CD4-positive, alpha-beta T cell (primary cell): ENCODE data around the gene SIM2. TPM values are rescaled to one million over a fixed set of nuclear protein-coding genes. Genes with fewer than 3 reads are reported as not detected.

Experiments used
- ATAC-seq: fragments of 200-7000 bp; cut with Tn5 transposase; one replicate; pipeline ENCODE4 v1.10.0; 2022; ENCODE audit warnings: mild to moderate bottlenecking; ENCODE audit not compliant: poor library complexity
- CTCF ChIA-PET: fragments of 350-600 bp; sonication (Branson Sonifier 250); formaldehyde crosslinking; loops from one replicate; lab custom pipeline; 2021; ENCODE audit warnings: antibody characterized with exemption, inconsistent platforms; lab: Charles Lee
- POLR2A ChIA-PET: fragments of 350-600 bp; sonication (Branson Sonifier 250); formaldehyde crosslinking; loops from one replicate; lab custom pipeline; 2021; ENCODE audit warnings: antibody characterized with exemption, inconsistent platforms; lab: Charles Lee
- DNase-seq, 14 experiments: peaks; one replicate each; pipeline ENCODE4 v3.0.0-alpha.2; 2013 to 2020; ENCODE audit warnings: mixed read lengths in 2 of 14
- H3K27ac ChIP-seq, 2 donors: one replicate each; pipeline versions ENCODE4 v1.5.1 to v1.7.0; 2013; ENCODE audit warnings: low read length in 2 of 2, low read depth in 1 of 2, mild to moderate bottlenecking in 1 of 2
- H3K27me3 ChIP-seq, 2 experiments: 1 replicate in 1 of 2; 2 replicates in 1 of 2; pipeline versions ENCODE4 v1.6.1 to v1.7.0; 2013; ENCODE audit warnings: low read length in 2 of 2, control low read depth in 1 of 2, mild to moderate bottlenecking in 1 of 2, moderate library complexity in 1 of 2; ENCODE audit not compliant: insufficient read depth in 2 of 2, control insufficient read depth in 1 of 2
- H3K36me3 ChIP-seq: one replicate; pipeline ENCODE4 v1.6.1; 2013; ENCODE audit warnings: low read length, control low read depth; ENCODE audit not compliant: insufficient read depth
- H3K4me1 ChIP-seq: one replicate; pipeline ENCODE4 v1.6.1; 2013; ENCODE audit warnings: low read length, control low read depth; ENCODE audit not compliant: insufficient read depth
- H3K4me3 ChIP-seq: one replicate; pipeline ENCODE4 v1.5.1; 2013; ENCODE audit warnings: mild to moderate bottlenecking, low read length, moderate library complexity
- H3K9me3 ChIP-seq, 2 experiments: 1 replicate in 1 of 2; 2 replicates in 1 of 2; pipeline versions ENCODE4 v1.6.1 to v1.7.0; 2013; ENCODE audit warnings: low read length in 2 of 2, mild to moderate bottlenecking in 2 of 2, control low read depth in 1 of 2, moderate library complexity in 1 of 2; ENCODE audit not compliant: control insufficient read depth in 1 of 2, insufficient read depth in 1 of 2
- H3K27ac Mint-ChIP-seq: one replicate; pipeline ENCODE4 v1.8.0; 2020; ENCODE audit warnings: mixed read lengths
- H3K27me3 Mint-ChIP-seq: one replicate; pipeline ENCODE4 v1.8.0; 2021; ENCODE audit warnings: mixed read lengths
- H3K36me3 Mint-ChIP-seq: one replicate; pipeline ENCODE4 v1.8.0; 2021; ENCODE audit warnings: low read depth, mixed read lengths
- H3K4me1 Mint-ChIP-seq: one replicate; pipeline ENCODE4 v1.8.0; 2021; ENCODE audit warnings: low read depth, mixed read lengths
- H3K4me3 Mint-ChIP-seq: one replicate; pipeline ENCODE4 v1.8.0; 2020; ENCODE audit warnings: mild to moderate bottlenecking, mixed read lengths
- H3K9me3 Mint-ChIP-seq: one replicate; pipeline ENCODE4 v1.8.0; 2020; ENCODE audit warnings: mixed read lengths
- intact Hi-C, 2 experiments: fragments of 100-400 bp; cut with DNase I in 1 of 2; cut with micrococcal nuclease in 1 of 2; formaldehyde crosslinking; loops; one replicate each; pipeline versions ENCODE4 v1.15.1 to v1.9.0; 2023 to 2025; cut with DNase I, micrococcal nuclease
- total RNA-seq, 174 experiments: library from RNA in 2 of 174; stranded (reverse) in 2 of 174; gene quantifications; one replicate each; pipeline ENCODE4 v1.2.3 and lab custom pipeline; 2021 to 2026
- TF ChIP-seq, protein P1 (sequence below): fragments of 200-600 bp; IDR thresholded peaks from one replicate; pipeline ENCODE4 v1.8.0; 2022; ENCODE audit warnings: antibody characterized with exemption, mild to moderate bottlenecking

The SIM2 gene
- total RNA-seq, 2 experiments from 2014 or later, result not detected

DNA sequence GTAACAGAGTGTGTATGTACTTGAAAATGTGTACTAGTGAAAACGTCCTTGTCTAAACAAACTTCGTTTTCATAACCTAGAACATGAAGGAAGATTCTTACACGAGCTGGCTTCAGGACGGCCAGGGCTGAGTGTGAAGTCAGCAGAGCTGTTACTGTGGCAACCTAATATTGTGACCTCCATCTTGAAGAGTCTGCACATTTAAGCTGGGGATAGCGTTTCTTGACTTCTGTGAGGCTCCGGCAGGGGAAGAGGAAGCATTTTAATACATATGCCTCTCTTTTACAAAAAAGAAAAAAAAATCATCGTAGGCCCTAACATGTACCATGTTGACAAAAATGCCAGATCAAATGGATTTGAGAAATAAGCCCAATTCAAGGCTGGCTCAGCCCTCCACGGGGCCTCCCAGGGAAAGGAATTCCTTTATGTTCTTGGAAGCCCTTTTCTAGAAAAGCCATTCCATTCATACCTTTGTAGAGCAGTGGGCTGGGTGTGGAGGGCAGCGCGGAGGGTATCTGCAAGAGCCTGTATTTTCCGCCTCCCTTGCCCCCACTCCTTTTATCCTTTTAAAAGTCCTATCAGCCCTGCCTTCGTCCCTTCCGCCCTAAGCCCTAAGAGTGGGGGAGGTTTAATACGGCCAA is 51.1 kb downstream of the SIM2 start:
- ChIA-PET CTCF (no interaction called here), POLR2A (no interaction called here)
- Histone ChIP-seq H3K4me3 (no peak overlapping the region), H3K9me3 (peaks cover 0 to under 1% of the 10 kb centered on the region in 2 experiments), H3K36me3 (no peaks in the 10 kb centered on the region), H3K4me1 (peaks cover 5% of the 10 kb centered on the region), H3K27ac (no peak overlapping the region), H3K27me3 (peaks cover 15 to 29% of the 10 kb centered on the region in 2 experiments)
- H3K36me3 Mint-ChIP-seq, result peaks cover 35% of the 10 kb centered on the region
- intact Hi-C loops, result no loop called here
- no peaks in the 10 kb centered on the region for H3K9me3 Mint-ChIP-seq
- peaks cover 16% of the 10 kb centered on the region for H3K4me1 Mint-ChIP-seq
- ATAC-seq (no peak), DNase-seq (no peak)
- H3K27ac Mint-ChIP-seq, result no peak overlapping the region
- H3K27me3 Mint-ChIP-seq, result peaks cover 51% of the 10 kb centered on the region
- TF ChIP-seq, protein P1, sequence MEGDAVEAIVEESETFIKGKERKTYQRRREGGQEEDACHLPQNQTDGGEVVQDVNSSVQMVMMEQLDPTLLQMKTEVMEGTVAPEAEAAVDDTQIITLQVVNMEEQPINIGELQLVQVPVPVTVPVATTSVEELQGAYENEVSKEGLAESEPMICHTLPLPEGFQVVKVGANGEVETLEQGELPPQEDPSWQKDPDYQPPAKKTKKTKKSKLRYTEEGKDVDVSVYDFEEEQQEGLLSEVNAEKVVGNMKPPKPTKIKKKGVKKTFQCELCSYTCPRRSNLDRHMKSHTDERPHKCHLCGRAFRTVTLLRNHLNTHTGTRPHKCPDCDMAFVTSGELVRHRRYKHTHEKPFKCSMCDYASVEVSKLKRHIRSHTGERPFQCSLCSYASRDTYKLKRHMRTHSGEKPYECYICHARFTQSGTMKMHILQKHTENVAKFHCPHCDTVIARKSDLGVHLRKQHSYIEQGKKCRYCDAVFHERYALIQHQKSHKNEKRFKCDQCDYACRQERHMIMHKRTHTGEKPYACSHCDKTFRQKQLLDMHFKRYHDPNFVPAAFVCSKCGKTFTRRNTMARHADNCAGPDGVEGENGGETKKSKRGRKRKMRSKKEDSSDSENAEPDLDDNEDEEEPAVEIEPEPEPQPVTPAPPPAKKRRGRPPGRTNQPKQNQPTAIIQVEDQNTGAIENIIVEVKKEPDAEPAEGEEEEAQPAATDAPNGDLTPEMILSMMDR, result no peak
- H3K4me3 Mint-ChIP-seq, result no peak overlapping the region

DNA sequence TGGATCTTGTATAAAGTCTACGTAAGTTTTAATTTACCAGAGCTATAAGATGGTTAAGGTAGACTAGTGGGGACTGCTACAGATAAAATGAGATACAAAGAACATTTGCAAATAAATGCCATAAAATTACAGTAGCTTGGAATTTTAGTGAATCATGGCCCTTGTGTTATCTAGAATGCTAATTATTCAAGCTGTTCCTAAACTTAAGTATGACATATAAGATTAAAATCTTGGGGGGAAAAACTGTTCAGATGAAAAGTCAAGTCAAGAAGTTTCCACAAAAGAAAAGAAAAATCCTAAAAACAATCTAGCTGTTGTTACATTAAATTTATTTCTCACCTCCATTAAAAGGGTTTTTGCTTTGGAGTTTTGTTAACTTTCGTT is 51.7 kb downstream of the SIM2 start:
- Histone ChIP-seq H3K27ac (no peak overlapping the region), H3K9me3 (no peaks in the 10 kb centered on the region), H3K36me3 (no peaks in the 10 kb centered on the region), H3K4me1 (peaks cover 5% of the 10 kb centered on the region), H3K27me3 (peaks cover 11 to 24% of the 10 kb centered on the region in 2 experiments), H3K4me3 (no peak overlapping the region)
- DNase-seq (no peak), ATAC-seq (no peak)
- Mint-ChIP-seq H3K27me3 (peaks cover 46% of the 10 kb centered on the region), H3K4me1 (peaks cover 16% of the 10 kb centered on the region), H3K9me3 (no peaks in the 10 kb centered on the region), H3K27ac (no peak overlapping the region), H3K4me3 (no peak overlapping the region), H3K36me3 (peaks cover 39% of the 10 kb centered on the region)
- TF ChIP-seq, protein P1, result no peak
- ChIA-PET CTCF (no interaction called here), POLR2A (no interaction called here)
- intact Hi-C loops, result no loop called here

DNA sequence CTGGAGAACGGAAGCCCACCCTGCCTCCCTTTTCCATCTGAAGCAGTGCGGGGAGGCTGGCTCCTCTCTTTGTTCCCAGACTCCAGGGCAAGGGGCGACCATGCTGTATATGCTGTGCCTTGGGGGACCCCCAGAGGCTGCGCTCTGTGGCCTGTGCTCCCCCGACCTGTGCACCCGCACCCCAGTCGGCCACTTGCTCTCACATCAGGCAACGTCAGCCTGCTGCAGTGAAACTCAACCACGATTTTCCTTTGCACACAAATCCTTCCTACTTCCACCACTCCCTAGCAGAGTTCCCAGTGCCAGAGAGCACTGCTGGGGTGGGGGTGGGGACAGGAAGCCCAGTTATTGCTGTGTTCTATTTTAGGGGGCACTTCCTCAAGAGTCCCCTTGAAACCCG is 52.5 kb downstream of the SIM2 start:
- Mint-ChIP-seq H3K27ac (no peak overlapping the region), H3K4me3 (no peak overlapping the region), H3K27me3 (peaks cover 41% of the 10 kb centered on the region), H3K4me1 (peaks cover 15% of the 10 kb centered on the region), H3K36me3 (peaks cover 44% of the 10 kb centered on the region), H3K9me3 (no peaks in the 10 kb centered on the region)
- H3K4me3 ChIP-seq, result no peak overlapping the region
- H3K4me1 ChIP-seq, result peaks cover 5% of the 10 kb centered on the region
- no peaks in the 10 kb centered on the region for H3K36me3 ChIP-seq
- ChIA-PET CTCF (no interaction called here), POLR2A (no interaction called here)
- no peaks in the 10 kb centered on the region for H3K9me3 ChIP-seq
- TF ChIP-seq, protein P1, result no peak
- H3K27me3 ChIP-seq, result peaks cover 7 to 19% of the 10 kb centered on the region in 2 experiments
- intact Hi-C loops, result no loop called here
- ATAC-seq, result no peak
- no peak overlapping the region for H3K27ac ChIP-seq
- no peak for DNase-seq
